Neutrophil (primary cell): ENCODE results near the gene CEP112.
"Not testable (repeated sequence)": the region's sequence is repeated elsewhere in the genome, so short reads cannot be mapped to it uniquely, and the experiment has no call there.

ENCODE experiments used
- H3K27ac ChIP-seq: fragments of 200-600 bp; sonication (generic); 2 replicates; pipeline ENCODE4 v1.5.1; 2016; ENCODE audit warnings: mild to moderate bottlenecking, moderate library complexity
- H3K27me3 ChIP-seq: fragments of 200-600 bp; sonication (generic); 2 replicates; pipeline ENCODE4 v1.6.0; 2016; ENCODE audit warnings: mild to moderate bottlenecking
- H3K36me3 ChIP-seq: fragments of 200-600 bp; sonication (generic); 2 replicates; pipeline ENCODE4 v1.5.1; 2017
- H3K4me1 ChIP-seq, 2 experiments: fragments of 200-600 bp in 1 of 2; sonication (generic) in 1 of 2; 1 replicate in 1 of 2; 2 replicates in 1 of 2; pipeline versions ENCODE4 v1.5.1 to v1.6.1; 2013 to 2016; ENCODE audit warnings: low read depth in 1 of 2, low read length in 1 of 2, mild to moderate bottlenecking in 1 of 2, moderate library complexity in 1 of 2; ENCODE audit not compliant: control insufficient read depth in 1 of 2, insufficient read depth in 1 of 2
- H3K4me3 ChIP-seq, 2 experiments: fragments of 200-600 bp in 1 of 2; sonication (generic) in 1 of 2; 1 replicate in 1 of 2; 2 replicates in 1 of 2; pipeline ENCODE4 v1.5.1; 2013 to 2016; ENCODE audit warnings: low read depth in 1 of 2, low read length in 1 of 2, mild to moderate bottlenecking in 1 of 2, moderate library complexity in 1 of 2
- H3K9me3 ChIP-seq: fragments of 200-600 bp; sonication (generic); 2 replicates; pipeline ENCODE4 v1.5.1; 2016
- CTCF ChIP-seq: fragments of 200-600 bp; sonication (generic); IDR thresholded peaks from 2 replicates; pipeline ENCODE4 v1.5.1; 2016; ENCODE audit warnings: antibody characterized with exemption

The CEP112 gene

DNA sequence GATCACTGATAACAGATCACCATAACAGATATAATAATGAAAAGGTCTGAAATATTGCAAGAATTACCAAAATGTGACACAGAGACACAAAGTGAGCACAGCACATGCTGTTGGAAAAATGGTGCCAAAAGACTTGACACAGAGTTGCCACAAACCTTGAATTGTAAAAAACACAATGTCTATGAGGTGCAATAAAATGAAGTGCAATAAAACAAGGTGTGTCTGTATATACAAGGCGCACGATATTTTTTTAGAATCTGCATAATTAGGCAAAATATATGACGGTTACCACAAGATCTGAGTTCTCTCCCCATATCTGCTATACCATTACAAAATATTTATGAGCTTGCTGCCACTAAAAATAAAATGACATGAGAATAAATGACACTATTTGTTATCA, 458.6 kb downstream of the CEP112 start:
- no peaks in the 10 kb centered on the region for H3K9me3 ChIP-seq
- no peak overlapping the region for H3K27ac ChIP-seq
- H3K4me1 ChIP-seq: no peaks in the 10 kb centered on the region
- no peak for TF ChIP-seq CTCF
- no peaks in the 10 kb centered on the region for H3K27me3 ChIP-seq
- H3K4me3 ChIP-seq: no peak overlapping the region
- no peaks in the 10 kb centered on the region for H3K36me3 ChIP-seq

DNA sequence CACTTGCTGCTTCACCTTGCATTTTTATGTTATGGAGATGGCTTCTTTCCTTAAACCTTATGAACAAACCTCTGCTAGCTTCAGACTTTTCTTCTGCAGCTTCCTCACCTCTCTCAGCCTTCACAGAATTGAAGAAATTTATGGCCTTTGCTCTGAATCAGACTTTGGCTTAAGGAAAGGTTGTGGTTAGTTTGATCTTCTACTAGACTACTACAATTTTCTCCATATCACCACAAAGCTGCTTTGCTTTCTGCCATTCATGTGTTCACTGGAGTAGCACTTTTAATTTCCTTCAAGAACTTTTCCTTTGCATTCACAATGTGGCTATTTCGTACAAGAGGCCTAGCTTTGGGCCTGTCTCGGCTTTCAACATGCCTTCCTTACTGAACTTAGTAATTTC, 459.3 kb downstream of the CEP112 start:
- not testable (repeated sequence) for H3K4me3 ChIP-seq, H3K4me1 ChIP-seq, H3K27ac ChIP-seq, H3K9me3 ChIP-seq, H3K36me3 ChIP-seq, H3K27me3 ChIP-seq

DNA sequence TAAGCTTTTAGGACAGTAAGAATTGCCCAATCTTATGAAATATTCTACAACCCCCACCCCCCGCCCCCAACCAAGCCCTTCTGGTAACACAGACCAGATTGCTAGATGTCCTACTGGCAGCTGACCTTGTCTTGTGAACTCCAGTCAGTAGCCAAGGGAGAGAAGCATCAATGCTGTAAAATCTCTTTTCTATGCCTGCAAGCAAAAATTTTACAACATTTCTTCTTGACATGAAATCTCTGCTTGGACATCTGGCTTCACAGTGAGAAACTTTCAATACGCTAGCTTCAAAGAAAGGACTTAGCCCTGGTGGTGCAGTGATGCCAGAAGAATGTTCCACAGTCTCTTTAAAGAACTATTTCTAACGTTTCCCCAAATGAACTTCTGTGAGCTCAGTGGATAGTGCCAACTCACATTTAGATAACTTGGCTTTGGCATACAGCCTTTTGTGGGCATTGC, 461.2 kb downstream of the CEP112 start:
- Histone ChIP-seq H3K4me3 (no peak overlapping the region), H3K27me3 (no peaks in the 10 kb centered on the region), H3K9me3 (no peaks in the 10 kb centered on the region), H3K36me3 (no peaks in the 10 kb centered on the region), H3K4me1 (no peaks in the 10 kb centered on the region), H3K27ac (no peak overlapping the region)
- no peak for TF ChIP-seq CTCF

GRCh38 chr17:65729207-65729606, 462.7 kb downstream of the CEP112 start:
- no peak for TF ChIP-seq CTCF
- no peak overlapping the region for H3K4me3 ChIP-seq
- no peaks in the 10 kb centered on the region for H3K9me3 ChIP-seq
- H3K4me1 ChIP-seq: no peaks in the 10 kb centered on the region
- H3K27me3 ChIP-seq: no peaks in the 10 kb centered on the region
- no peak overlapping the region for H3K27ac ChIP-seq
- no peaks in the 10 kb centered on the region for H3K36me3 ChIP-seq

- no peaks in the 10 kb centered on the region for H3K4me1 ChIP-seq
- TF ChIP-seq CTCF: no peak
- no peaks in the 10 kb centered on the region for H3K27me3 ChIP-seq
- H3K36me3 ChIP-seq: no peaks in the 10 kb centered on the region
- no peak overlapping the region for H3K27ac ChIP-seq
- no peaks in the 10 kb centered on the region for H3K9me3 ChIP-seq
- no peak overlapping the region for H3K4me3 ChIP-seq
Observed at GRCh38 chr17:65727832-65728231, 464.1 kb downstream of the CEP112 start.

- no peak for TF ChIP-seq CTCF
- Histone ChIP-seq H3K27ac (no peak overlapping the region), H3K36me3 (no peaks in the 10 kb centered on the region), H3K27me3 (no peaks in the 10 kb centered on the region), H3K4me1 (no peaks in the 10 kb centered on the region), H3K4me3 (no peak overlapping the region), H3K9me3 (no peaks in the 10 kb centered on the region)
Observed at GRCh38 chr17:65727246-65727645, 464.7 kb downstream of the CEP112 start.
